ENCODE measurements around the gene FKBP14.

- TF ChIP-seq CTCF (IDR thresholded peaks at IDR 0.05): no peak
- no peak for TF ChIP-seq POLR2A (IDR thresholded peaks at IDR 0.05)
Measured at GRCh38 chr7:30019387-30019786, 7.1 kb downstream of the FKBP14 start.
